ENCODE measurements around the gene PRKN. TPM values are rescaled to one million over a fixed set of nuclear protein-coding genes. Genes with fewer than 3 reads are reported as not detected.

Gene PRKN
- total RNA-seq, 1 donor from 2014 or later, result not detected

DNA sequence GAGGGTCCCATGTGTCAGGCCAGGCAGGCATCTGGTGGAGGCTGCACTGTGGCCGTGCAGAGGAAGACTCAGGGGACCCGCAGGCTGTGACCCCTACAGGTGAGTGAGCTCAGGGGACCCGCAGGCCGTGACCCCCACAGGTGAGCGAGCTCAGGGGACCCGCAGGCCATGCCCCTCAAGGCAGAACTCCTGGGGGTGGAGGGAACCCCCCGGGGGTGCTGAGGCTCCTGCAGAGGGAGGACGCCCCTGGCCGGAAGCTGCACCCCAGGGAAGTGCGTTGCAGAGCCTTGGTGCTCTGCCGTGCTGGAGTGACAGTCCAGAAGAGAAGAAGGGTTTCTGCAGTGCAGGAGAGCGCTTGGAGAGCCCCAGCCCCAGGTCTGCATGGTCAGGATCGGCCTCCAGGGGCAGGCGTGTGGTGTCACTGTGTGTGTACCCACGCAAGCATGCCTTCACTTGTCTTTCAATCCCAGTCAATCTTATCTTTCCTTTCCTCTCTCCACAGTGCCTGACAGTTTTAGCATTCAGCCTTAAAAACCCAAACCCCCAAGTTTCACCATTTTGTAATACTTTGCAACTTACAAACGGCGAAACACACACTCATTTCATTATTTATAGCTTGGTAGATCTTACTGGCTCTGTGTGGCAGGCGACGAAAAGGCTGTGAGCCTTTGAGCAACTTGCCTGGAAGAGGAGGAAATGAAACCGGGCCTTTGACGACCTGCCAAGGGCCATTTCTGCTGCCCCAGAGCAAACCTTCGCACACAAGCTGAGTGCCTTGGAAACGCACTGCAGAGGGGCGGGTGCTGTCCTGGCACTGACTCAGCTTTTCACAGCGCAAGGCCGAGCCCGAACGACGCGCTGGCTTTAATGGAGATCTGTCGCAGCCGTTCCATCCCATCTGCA lies 1352.3 kb downstream of the PRKN start:
- Mint-ChIP-seq H3K4me1 (ENCODE audit: low read depth) (peaks cover 1% of the 10 kb centered on the region), H3K4me3 (ENCODE audit: low read depth) (no peak overlapping the region), H3K36me3 (ENCODE audit: low read depth) (no peaks in the 10 kb centered on the region), H3K9me3 (no peaks in the 10 kb centered on the region), H3K27ac (no peak overlapping the region), H3K27me3 (ENCODE audit: low read depth) (no peaks in the 10 kb centered on the region)
- intact Hi-C loops (cut with micrococcal nuclease), result loop anchor here (1.0 to 5.0 kb wide), 5 partner anchors 223 to 642 kb away; partner anchors contain the start of gene MAP3K4
- no peak for DNase-seq (ENCODE audit: low spot score)

DNA sequence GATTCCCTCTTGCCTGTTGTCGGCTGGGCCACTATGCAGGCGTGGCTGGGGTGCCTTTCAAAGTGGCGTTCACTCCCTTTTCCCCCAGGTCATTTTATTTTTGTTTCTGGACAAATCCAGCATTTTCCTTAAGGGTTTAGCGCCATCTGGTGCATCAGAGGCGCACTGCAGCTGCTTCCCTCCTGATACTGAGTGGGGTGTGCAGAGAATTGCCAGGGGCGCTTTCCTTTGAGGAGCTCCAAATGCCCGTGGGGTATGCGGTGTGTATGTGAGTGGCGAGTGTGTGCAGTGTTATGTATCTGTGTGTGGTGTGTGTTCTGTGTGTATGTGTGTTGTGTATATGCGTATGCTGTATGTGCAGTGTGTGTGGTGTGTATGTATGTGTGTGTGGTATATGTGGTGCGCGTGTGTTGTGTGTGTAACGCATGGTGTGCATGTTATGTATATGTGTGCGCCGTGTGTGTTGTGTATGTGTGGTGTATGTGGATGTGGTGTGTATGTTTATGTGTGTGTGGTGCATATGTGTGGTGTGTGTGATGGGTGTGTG lies 1353.6 kb downstream of the PRKN start:
- no peaks in the 10 kb centered on the region for H3K27me3 Mint-ChIP-seq (ENCODE audit: low read depth)
- peaks cover 1% of the 10 kb centered on the region for H3K4me1 Mint-ChIP-seq (ENCODE audit: low read depth)
- intact Hi-C loops (cut with micrococcal nuclease), result loop anchor here (1.0 to 5.0 kb wide), 5 partner anchors 222 to 641 kb away; partner anchors contain the start of gene MAP3K4
- no peak overlapping the region for H3K27ac Mint-ChIP-seq
- no peaks in the 10 kb centered on the region for H3K36me3 Mint-ChIP-seq (ENCODE audit: low read depth)
- H3K9me3 Mint-ChIP-seq, result no peaks in the 10 kb centered on the region
- peak; percentile 33 for DNase-seq (ENCODE audit: low spot score)
- H3K4me3 Mint-ChIP-seq (ENCODE audit: low read depth), result no peak overlapping the region

DNA sequence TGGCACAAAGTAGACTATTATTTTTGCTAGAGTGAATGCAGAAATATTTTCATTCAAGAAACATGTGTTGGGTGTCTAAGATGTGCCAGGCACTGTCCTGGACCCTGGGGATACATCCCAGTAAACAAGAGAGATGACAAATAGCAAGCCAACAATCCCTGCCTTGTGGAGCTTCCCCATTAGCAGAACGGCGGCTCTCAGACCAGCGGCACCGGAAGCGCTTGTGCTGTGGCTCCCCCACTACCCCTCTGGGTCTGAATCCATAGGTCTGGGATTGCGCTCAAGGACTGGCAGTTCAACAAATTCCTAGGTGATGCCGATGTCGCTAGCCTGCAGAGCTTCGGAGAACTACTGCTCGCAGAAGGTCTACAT lies 1355.2 kb downstream of the PRKN start:
- no peaks in the 10 kb centered on the region for H3K27me3 Mint-ChIP-seq (ENCODE audit: low read depth)
- H3K4me3 Mint-ChIP-seq (ENCODE audit: low read depth), result no peak overlapping the region

DNA sequence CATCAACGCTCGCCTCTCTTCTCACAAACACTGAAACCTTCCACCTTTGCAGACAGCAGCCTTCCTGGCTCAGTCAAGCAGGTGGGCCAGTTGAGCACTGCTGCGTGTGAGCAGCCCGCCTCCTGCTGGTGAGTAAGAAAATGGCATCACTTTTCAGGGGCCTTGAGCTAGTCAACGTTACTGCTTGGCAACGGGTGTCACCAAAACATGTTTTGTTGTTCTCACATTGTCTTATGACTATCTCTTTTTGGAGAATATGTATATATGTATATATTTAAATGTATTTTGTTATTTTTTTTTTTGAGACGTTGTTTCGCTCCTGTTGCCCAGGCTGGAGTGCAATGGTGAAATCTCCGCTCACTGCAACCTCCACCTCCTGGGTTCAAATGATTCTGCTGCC lies 1356.7 kb downstream of the PRKN start:
- peak; percentile 51 for DNase-seq (ENCODE audit: low spot score)
- H3K4me1 Mint-ChIP-seq (ENCODE audit: low read depth), result peaks cover 1% of the 10 kb centered on the region
- H3K9me3 Mint-ChIP-seq, result no peaks in the 10 kb centered on the region
- H3K27ac Mint-ChIP-seq, result no peak overlapping the region
- no peak overlapping the region for H3K4me3 Mint-ChIP-seq (ENCODE audit: low read depth)
- intact Hi-C loops (cut with micrococcal nuclease), result loop anchor here (5.0 kb wide), 3 partner anchors 219 to 379 kb away; partner anchors contain the start of gene MAP3K4
- no peaks in the 10 kb centered on the region for H3K36me3 Mint-ChIP-seq (ENCODE audit: low read depth)
- no peaks in the 10 kb centered on the region for H3K27me3 Mint-ChIP-seq (ENCODE audit: low read depth)

More for the DNA sequence above, 1355.2 kb downstream of the PRKN start:
- no peak overlapping the region for H3K27ac Mint-ChIP-seq
- no peaks in the 10 kb centered on the region for H3K36me3 Mint-ChIP-seq (ENCODE audit: low read depth)
- intact Hi-C loops (cut with micrococcal nuclease), result loop anchor here (5.0 kb wide), 3 partner anchors 220 to 380 kb away; partner anchors contain the start of gene MAP3K4
- DNase-seq (ENCODE audit: low spot score), result no peak
- no peaks in the 10 kb centered on the region for H3K9me3 Mint-ChIP-seq
- peaks cover 1% of the 10 kb centered on the region for H3K4me1 Mint-ChIP-seq (ENCODE audit: low read depth)

DNA sequence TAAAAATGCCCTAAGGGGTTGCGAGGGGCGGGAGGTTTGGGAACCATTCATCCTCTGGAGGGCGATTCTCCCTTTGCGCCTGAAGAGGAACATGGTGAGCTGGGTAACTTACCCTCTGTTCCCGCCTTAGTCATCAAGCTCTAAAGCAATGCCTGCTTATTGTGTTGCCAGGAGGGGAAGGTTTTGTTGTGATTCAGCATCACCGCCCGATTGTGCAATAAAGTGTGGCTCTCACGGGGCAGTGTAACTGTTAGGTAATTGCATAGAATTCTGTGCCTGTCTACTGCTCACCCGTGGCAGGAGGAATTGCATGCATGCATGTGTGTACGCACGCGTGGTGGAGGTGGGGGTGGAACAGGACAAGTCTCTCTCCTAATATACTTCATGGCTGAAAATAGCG lies 1358.2 kb downstream of the PRKN start:
- no peak overlapping the region for H3K27ac Mint-ChIP-seq
- H3K9me3 Mint-ChIP-seq, result no peaks in the 10 kb centered on the region
- DNase-seq (ENCODE audit: low spot score), result no peak
- no peaks in the 10 kb centered on the region for H3K36me3 Mint-ChIP-seq (ENCODE audit: low read depth)
- intact Hi-C loops (cut with micrococcal nuclease), result no loop called here
- H3K4me1 Mint-ChIP-seq (ENCODE audit: low read depth), result peaks cover 1% of the 10 kb centered on the region
- H3K27me3 Mint-ChIP-seq (ENCODE audit: low read depth), result no peaks in the 10 kb centered on the region
- H3K4me3 Mint-ChIP-seq (ENCODE audit: low read depth), result no peak overlapping the region

DNA sequence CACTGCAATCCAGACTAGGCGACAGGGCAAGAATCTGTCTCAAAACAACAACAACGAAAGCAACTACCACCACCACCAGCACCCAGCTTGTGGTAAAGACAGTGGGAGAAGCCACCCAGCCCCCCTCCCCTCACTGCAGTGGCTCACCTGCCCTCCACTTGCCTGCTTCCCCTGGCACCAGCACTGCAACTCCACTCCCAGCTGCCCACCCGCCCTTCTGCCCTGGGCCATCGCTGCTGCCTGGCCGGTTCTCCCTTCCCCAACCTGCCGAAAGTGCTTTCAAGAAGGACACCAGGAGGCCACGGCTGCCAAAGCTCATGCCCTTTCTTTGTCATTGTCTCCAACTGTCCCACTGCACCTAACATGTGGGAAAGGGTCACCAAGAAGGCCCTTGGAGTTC lies 1359.1 kb downstream of the PRKN start:
- Mint-ChIP-seq H3K9me3 (peaks cover 2% of the 10 kb centered on the region), H3K27ac (no peak overlapping the region), H3K36me3 (ENCODE audit: low read depth) (no peaks in the 10 kb centered on the region), H3K4me3 (ENCODE audit: low read depth) (no peak overlapping the region), H3K27me3 (ENCODE audit: low read depth) (no peaks in the 10 kb centered on the region), H3K4me1 (ENCODE audit: low read depth) (peaks cover 1% of the 10 kb centered on the region)
- intact Hi-C loops (cut with micrococcal nuclease), result no loop called here
- DNase-seq (ENCODE audit: low spot score), result no peak

DNA sequence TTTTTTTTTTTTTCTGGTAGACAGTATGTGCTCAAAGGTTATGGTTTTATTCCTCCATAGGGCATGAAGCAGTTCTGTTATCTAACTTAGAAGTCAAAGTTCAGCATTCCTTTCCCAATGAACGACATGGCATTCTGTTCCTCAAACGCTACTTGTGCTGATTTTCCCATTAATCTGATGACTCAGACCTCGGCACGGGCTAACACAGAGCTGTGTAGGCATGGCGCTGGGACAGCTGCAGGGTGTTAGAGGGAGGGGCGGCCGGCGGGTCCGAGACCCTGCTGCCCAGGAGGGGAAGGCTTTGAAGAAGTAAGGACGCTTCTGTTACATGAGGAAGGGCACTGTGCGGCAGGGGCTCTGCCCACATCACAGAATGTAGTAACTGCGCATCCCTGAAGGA lies 1360.1 kb downstream of the PRKN start:
- peaks cover 1% of the 10 kb centered on the region for H3K4me1 Mint-ChIP-seq (ENCODE audit: low read depth)
- DNase-seq (ENCODE audit: low spot score), result no peak
- H3K9me3 Mint-ChIP-seq, result peaks cover 10% of the 10 kb centered on the region
- no peak overlapping the region for H3K27ac Mint-ChIP-seq
- no peaks in the 10 kb centered on the region for H3K36me3 Mint-ChIP-seq (ENCODE audit: low read depth)
- no peak overlapping the region for H3K4me3 Mint-ChIP-seq (ENCODE audit: low read depth)
- intact Hi-C loops (cut with micrococcal nuclease), result no loop called here
- H3K27me3 Mint-ChIP-seq (ENCODE audit: low read depth), result no peaks in the 10 kb centered on the region

DNA sequence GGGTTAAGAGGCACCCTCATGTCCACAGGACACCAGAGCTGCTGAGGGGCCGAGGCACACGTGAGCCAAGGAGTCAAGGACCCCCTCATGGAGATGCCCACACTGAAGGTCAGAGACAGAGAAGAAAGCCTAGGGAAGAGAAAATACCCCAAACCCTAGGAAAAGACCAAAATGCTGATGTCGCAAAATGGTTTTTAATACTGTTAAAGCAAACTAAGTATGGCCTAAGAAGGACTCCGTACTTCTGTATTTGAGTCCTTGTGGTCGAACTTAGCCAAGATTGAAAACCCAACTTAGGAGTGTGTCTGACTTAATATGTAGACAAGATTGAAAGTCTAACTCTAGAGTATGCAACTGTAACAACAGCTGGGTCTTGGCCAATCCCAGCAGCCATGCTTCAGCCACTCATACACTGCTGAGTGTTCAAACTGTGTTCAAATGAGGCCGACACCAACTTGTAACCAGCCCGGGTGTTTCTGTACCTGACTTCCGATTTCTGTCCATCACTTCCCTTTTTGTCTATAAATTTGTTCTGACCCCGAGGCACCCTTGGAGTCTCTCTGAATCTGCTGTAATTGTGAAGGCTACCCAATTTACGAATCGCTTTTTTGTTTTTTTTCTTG lies 1361.2 kb downstream of the PRKN start:
- H3K4me3 Mint-ChIP-seq (ENCODE audit: low read depth), result no peak overlapping the region
- DNase-seq (ENCODE audit: low spot score), result no peak
- intact Hi-C loops (cut with micrococcal nuclease), result no loop called here
- peaks cover 1% of the 10 kb centered on the region for H3K4me1 Mint-ChIP-seq (ENCODE audit: low read depth)
- peaks cover 12% of the 10 kb centered on the region for H3K9me3 Mint-ChIP-seq
- no peak overlapping the region for H3K27ac Mint-ChIP-seq
- no peaks in the 10 kb centered on the region for H3K27me3 Mint-ChIP-seq (ENCODE audit: low read depth)
- H3K36me3 Mint-ChIP-seq (ENCODE audit: low read depth), result no peaks in the 10 kb centered on the region

DNA sequence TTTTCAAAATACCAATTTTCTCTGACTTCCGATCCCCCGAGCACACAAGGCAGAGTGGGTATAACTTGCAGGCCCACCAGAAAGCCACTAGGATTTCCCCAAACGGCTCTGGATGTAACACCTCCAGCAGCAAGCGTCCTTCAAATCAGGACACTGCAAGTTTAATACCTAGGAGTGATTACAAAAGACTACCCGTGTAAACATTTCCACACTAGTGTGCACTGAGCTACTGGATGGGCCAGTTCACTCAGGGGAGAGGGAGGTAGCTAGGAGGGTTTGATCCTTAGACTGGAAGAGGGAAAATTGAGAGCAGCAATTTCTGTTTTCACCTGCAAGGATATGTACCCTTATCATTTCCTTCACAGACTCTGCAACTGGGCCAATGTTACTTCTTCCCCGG lies 1361.9 kb downstream of the PRKN start:
- intact Hi-C loops (cut with micrococcal nuclease), result no loop called here
- no peaks in the 10 kb centered on the region for H3K36me3 Mint-ChIP-seq (ENCODE audit: low read depth)
- H3K27ac Mint-ChIP-seq, result no peak overlapping the region
- peaks cover 16% of the 10 kb centered on the region for H3K9me3 Mint-ChIP-seq
- H3K4me1 Mint-ChIP-seq (ENCODE audit: low read depth), result no peaks in the 10 kb centered on the region
- no peaks in the 10 kb centered on the region for H3K27me3 Mint-ChIP-seq (ENCODE audit: low read depth)
- DNase-seq (ENCODE audit: low spot score), result no peak
- H3K4me3 Mint-ChIP-seq (ENCODE audit: low read depth), result no peak overlapping the region

DNA sequence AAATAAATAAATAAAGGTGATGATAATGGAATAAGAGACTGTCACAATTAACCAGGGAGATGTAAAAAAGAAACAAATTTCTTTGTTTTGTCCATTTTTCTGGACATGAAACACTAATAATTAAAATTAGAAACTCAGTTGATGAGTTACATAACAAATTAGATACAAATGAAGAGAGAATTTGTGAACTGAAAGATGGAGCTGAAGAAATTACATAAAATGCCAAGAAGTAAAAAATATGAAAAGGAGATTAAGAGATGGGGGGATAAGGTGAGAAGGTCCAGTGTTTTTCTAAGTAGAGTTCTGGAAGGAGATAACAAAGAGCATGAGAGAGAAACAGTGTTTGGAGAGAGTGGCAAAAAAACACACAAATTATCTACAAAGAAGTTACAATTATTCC lies 1364.3 kb downstream of the PRKN start:
- DNase-seq (ENCODE audit: low spot score), result no peak
- no peaks in the 10 kb centered on the region for H3K27me3 Mint-ChIP-seq (ENCODE audit: low read depth)
- peaks cover 16% of the 10 kb centered on the region for H3K9me3 Mint-ChIP-seq
- H3K4me1 Mint-ChIP-seq (ENCODE audit: low read depth), result no peaks in the 10 kb centered on the region
- H3K4me3 Mint-ChIP-seq (ENCODE audit: low read depth), result no peak overlapping the region
- intact Hi-C loops (cut with micrococcal nuclease), result no loop called here
- H3K36me3 Mint-ChIP-seq (ENCODE audit: low read depth), result no peaks in the 10 kb centered on the region
- no peak overlapping the region for H3K27ac Mint-ChIP-seq

DNA sequence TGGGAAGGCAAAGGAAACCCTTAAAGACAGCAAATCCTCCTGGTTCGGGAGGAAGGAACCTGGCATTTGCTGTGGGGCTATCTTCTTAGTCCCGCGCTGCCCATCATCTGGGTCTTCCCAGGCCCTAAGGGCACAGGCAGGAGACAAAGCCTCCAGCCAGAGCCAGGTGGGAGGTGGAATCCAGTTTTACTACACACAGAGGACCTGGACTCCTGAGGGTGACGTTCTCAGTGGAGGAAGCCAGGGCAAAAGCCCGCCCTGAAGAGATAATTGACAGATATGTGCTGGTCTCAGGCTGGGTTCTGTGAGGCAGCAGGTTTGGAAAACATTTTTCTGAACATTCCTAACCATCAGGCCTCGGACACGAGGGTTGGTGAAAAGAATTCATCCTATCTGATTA lies 1365.3 kb downstream of the PRKN start:
- no peaks in the 10 kb centered on the region for H3K36me3 Mint-ChIP-seq (ENCODE audit: low read depth)
- intact Hi-C loops (cut with micrococcal nuclease), result no loop called here
- no peak for DNase-seq (ENCODE audit: low spot score)
- H3K9me3 Mint-ChIP-seq, result peaks cover 16% of the 10 kb centered on the region
- H3K27me3 Mint-ChIP-seq (ENCODE audit: low read depth), result no peaks in the 10 kb centered on the region
- H3K4me1 Mint-ChIP-seq (ENCODE audit: low read depth), result no peaks in the 10 kb centered on the region
- no peak overlapping the region for H3K27ac Mint-ChIP-seq
- H3K4me3 Mint-ChIP-seq (ENCODE audit: low read depth), result no peak overlapping the region

DNA sequence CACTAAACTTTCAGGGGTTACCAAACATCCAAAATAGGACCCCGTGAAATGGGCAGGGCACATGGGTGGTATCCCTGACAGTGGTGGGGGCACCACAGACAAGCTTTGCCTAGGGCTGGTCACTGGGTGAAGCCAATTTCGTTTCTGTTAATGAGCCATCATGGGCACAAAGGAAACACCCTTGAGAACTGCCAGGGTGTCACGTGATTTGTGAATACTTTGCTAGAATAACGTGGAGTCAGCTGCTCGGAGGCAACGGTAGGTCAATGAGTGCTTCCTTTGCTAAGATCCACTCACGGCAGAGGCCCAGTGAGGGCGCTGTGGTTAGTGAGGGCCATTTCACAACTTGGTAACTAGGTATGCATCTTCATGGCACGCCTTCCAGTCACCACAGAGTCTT lies 1366.0 kb downstream of the PRKN start:
- H3K27ac Mint-ChIP-seq, result no peak overlapping the region
- H3K4me3 Mint-ChIP-seq (ENCODE audit: low read depth), result no peak overlapping the region
- peaks cover 3% of the 10 kb centered on the region for H3K4me1 Mint-ChIP-seq (ENCODE audit: low read depth)
- DNase-seq (ENCODE audit: low spot score), result no peak
- intact Hi-C loops (cut with micrococcal nuclease), result no loop called here
- H3K36me3 Mint-ChIP-seq (ENCODE audit: low read depth), result no peaks in the 10 kb centered on the region
- no peaks in the 10 kb centered on the region for H3K27me3 Mint-ChIP-seq (ENCODE audit: low read depth)
- H3K9me3 Mint-ChIP-seq, result peaks cover 16% of the 10 kb centered on the region

DNA sequence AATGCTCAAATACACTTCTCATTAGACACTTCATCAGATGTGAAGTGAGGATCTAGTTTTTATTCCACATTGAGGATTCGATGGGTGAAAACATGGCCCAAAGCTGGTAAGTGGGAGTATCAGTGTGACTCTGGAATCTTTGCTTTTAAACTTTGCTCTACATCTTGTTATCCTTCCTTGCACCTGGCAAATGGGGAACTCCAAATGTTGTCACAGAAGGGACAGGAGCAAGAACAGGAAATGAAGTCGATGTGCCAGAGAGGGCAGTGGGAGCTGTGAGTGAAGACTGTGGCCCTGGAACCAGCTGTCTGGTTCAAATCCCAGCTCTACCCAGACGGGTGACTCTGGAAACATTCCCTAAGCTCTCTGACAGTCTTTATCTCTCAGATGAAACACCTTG lies 1367.0 kb downstream of the PRKN start:
- Mint-ChIP-seq H3K27me3 (ENCODE audit: low read depth) (no peaks in the 10 kb centered on the region), H3K4me3 (ENCODE audit: low read depth) (no peak overlapping the region), H3K36me3 (ENCODE audit: low read depth) (no peaks in the 10 kb centered on the region), H3K9me3 (peaks cover 16% of the 10 kb centered on the region), H3K27ac (no peak overlapping the region), H3K4me1 (ENCODE audit: low read depth) (peaks cover 5% of the 10 kb centered on the region)
- intact Hi-C loops (cut with micrococcal nuclease), result no loop called here
- no peak for DNase-seq (ENCODE audit: low spot score)
